Measurements from ENCODE around the gene OR6F1.

GRCh38 chr1:247713753-247714152 is 2.7 kb downstream of the OR6F1 start:
- TF ChIP-seq, protein P1, sequence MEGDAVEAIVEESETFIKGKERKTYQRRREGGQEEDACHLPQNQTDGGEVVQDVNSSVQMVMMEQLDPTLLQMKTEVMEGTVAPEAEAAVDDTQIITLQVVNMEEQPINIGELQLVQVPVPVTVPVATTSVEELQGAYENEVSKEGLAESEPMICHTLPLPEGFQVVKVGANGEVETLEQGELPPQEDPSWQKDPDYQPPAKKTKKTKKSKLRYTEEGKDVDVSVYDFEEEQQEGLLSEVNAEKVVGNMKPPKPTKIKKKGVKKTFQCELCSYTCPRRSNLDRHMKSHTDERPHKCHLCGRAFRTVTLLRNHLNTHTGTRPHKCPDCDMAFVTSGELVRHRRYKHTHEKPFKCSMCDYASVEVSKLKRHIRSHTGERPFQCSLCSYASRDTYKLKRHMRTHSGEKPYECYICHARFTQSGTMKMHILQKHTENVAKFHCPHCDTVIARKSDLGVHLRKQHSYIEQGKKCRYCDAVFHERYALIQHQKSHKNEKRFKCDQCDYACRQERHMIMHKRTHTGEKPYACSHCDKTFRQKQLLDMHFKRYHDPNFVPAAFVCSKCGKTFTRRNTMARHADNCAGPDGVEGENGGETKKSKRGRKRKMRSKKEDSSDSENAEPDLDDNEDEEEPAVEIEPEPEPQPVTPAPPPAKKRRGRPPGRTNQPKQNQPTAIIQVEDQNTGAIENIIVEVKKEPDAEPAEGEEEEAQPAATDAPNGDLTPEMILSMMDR (IDR thresholded peaks at IDR 0.05): no peak
- TF ChIP-seq POLR2AphosphoS5 (IDR thresholded peaks at IDR 0.05) (no peak), POLR2A (IDR thresholded peaks at IDR 0.05) (no peak)

All from breast epithelium (tissue), 3 donors.